SK-N-SH treated with all-trans-retinoic acid at 6 μM for 48 hours (cell line): ENCODE results near the gene SYN1.

ENCODE experiments used
- ISL1 ChIP-seq: fragments of 250-450 bp; sonication (Bioruptor Pico); IDR thresholded peaks from 2 replicates; pipeline ENCODE4 v2.1.2; 2022; ENCODE audit warnings: mild to moderate bottlenecking, moderate library complexity
- OSR1 ChIP-seq: fragments of 250-450 bp; sonication (Bioruptor Pico); IDR thresholded peaks from 2 replicates; pipeline ENCODE4 v1.8.0; 2022; ENCODE audit warnings: moderate library complexity, mild to moderate bottlenecking, inconsistent platforms
- PPARA ChIP-seq: fragments of 250-450 bp; sonication (Bioruptor Pico); IDR thresholded peaks from 2 replicates; pipeline ENCODE4 v1.5.0; 2020; ENCODE audit warnings: mild to moderate bottlenecking, borderline replicate concordance
- TF ChIP-seq, protein P1 (sequence below): fragments of 250-450 bp; sonication (Bioruptor Pico); IDR thresholded peaks from 2 replicates; pipeline ENCODE4 v1.5.1; 2020; ENCODE audit warnings: low read depth, mild to moderate bottlenecking, moderate library complexity
- TF ChIP-seq, protein P2 (sequence below): fragments of 250-450 bp; sonication (Bioruptor Pico); IDR thresholded peaks from 2 replicates; pipeline ENCODE4 v1.8.0; 2020; ENCODE audit warnings: mild to moderate bottlenecking, moderate library complexity, borderline replicate concordance

DNA sequence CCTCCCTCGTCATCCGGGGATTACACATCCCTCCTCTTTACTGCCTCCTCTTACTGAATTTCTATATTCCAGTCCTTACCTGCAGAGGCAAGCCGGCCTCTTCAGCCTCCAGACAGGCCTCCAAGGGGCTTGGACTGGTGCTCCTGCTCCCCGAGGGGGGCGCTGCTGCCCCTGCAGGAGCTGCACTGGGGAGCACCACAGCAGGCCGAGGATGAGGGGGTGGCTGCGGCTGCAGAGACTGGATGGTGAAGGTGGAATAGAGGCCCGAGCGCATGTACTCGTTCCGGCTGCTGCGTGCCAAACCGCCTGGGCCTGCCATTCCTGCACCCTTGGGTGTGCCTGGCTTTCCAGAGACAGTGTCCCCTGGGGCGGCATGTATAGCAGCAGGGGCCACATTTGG lies 19.2 kb upstream of the SYN1 start:
- TF ChIP-seq ISL1 (CRISPR knock-in tag) (no peak), OSR1 (no peak), PPARA (CRISPR knock-in tag) (no peak)
- TF ChIP-seq, protein P1, sequence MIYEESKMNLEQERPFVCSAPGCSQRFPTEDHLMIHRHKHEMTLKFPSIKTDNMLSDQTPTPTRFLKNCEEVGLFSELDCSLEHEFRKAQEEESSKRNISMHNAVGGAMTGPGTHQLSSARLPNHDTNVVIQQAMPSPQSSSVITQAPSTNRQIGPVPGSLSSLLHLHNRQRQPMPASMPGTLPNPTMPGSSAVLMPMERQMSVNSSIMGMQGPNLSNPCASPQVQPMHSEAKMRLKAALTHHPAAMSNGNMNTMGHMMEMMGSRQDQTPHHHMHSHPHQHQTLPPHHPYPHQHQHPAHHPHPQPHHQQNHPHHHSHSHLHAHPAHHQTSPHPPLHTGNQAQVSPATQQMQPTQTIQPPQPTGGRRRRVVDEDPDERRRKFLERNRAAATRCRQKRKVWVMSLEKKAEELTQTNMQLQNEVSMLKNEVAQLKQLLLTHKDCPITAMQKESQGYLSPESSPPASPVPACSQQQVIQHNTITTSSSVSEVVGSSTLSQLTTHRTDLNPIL (CRISPR knock-in tag) = no peak
- TF ChIP-seq, protein P2, sequence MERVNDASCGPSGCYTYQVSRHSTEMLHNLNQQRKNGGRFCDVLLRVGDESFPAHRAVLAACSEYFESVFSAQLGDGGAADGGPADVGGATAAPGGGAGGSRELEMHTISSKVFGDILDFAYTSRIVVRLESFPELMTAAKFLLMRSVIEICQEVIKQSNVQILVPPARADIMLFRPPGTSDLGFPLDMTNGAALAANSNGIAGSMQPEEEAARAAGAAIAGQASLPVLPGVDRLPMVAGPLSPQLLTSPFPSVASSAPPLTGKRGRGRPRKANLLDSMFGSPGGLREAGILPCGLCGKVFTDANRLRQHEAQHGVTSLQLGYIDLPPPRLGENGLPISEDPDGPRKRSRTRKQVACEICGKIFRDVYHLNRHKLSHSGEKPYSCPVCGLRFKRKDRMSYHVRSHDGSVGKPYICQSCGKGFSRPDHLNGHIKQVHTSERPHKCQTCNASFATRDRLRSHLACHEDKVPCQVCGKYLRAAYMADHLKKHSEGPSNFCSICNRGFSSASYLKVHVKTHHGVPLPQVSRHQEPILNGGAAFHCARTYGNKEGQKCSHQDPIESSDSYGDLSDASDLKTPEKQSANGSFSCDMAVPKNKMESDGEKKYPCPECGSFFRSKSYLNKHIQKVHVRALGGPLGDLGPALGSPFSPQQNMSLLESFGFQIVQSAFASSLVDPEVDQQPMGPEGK = no peak
